ENCODE data around the gene SLC29A3.
A peak's percentile ranks its signal among the peaks of the same experiment; 100 is the strongest.
"Not testable (repeated sequence)": the region's sequence is repeated elsewhere in the genome, so short reads cannot be mapped to it uniquely, and the experiment has no call there.

SLC29A3 gene

DNA sequence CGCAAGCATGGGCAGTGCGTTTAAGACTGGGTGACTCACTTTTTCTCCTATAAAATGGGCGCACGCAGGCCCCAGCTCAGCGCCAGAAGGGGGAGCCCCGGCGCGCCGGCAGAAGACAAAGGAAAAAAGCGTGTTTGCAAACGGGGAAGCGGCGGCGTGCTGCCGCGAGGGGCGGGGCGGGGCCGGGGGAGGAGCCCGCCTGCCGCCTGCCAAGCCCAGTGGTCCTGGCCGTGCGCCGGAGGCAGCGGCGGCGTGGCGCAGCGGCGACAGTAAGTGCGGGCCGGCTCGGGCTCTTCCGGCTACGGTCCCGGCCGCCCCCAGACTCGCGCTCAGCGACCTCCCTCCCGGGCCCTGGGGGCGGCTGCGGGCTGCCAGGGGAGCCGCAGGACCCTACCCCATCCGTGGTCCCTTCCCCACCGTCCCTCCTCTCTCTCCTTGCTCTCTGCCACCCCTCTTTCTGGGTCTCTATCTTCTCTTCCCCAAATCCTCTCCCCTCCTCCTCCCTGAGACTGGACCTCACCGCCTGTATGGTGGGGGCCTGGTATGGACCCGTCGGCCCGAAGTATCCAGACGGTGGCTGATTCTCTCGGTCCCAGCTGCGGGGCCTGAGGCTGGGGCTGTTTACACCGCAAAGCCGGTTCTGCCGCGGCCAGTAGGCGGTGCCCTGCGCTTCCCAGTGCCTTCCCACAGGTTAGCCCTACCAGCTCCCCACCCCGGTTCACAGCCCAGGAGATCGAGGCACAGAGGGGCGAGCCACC lies at the start of gene SLC29A3:
Gene SLC29A3 (plus strand): TSS at position 218 of the 758 bp plus-strand sequence. CDS start 51 bp downstream, at position 269.
- in situ Hi-C loops (cut with MboI; ENCODE audit: low sequenced_read_pairs, unreplicated experiment), result loop anchor here (10.0 kb wide), 1 partner anchor 386 kb away; no protein-coding TSS in a partner anchor
- peak; percentile 96 for DNase-seq (ENCODE audit: low spot score)
- TF ChIP-seq CTCF (IDR thresholded peaks at IDR 0.05; ENCODE audit: borderline replicate concordance, control extremely low read depth, extremely low read depth, insufficient read depth, missing control alignments), result peak; percentile 82

DNA sequence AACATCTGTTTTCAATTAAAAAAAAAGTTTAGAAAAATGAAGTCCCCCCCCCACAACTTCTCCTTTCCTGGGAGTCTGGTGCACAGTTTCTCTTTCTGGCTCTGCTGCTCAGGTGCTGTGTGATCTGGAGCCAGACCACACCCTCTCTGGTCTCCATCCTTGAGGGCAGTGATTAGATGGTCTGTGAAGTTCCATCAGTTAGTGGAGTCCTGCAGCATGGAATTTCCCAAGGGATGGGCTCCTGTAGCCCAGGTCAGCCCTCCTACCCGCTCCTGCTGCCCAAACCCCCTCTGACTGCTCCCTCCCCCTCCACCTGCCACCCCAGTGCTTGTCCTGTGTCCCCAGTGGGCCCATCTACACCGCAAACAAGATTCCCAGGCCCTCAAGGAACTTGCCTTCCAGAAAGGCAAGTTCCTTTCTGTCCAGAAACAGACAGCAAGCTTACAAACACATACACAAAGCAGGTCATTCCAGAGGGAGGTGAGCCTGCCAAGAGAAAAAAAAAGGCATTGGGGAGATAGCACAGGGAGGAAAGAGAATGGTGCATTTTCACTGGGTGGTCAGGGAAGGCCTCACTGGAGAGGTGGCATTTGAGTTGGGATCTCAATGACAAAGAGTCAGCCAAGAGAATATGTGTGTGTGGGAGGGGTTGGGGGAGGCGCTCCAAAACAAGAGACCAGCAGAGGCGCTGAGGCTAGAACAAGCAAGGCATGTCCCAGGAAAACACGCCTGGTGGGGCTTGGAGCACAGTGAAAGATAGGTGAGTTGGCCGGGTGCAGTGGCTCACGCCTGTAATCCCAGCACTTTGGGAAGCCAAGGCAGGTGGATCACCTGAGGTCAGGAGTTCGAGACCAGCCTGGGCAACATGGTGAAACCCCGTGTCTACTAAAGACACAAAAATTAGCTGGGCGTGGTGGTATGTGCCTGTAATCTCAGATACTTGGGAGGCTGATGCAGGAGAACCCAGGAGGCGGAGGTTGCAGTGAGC lies 49.5 kb upstream of the SLC29A3 start:
- in situ Hi-C loops (cut with MboI; ENCODE audit: low sequenced_read_pairs, unreplicated experiment), result no loop called here
- no peak for DNase-seq (ENCODE audit: low spot score)
- no peak for TF ChIP-seq CTCF (IDR thresholded peaks at IDR 0.05; ENCODE audit: borderline replicate concordance, control extremely low read depth, extremely low read depth, insufficient read depth, missing control alignments)

GRCh38 chr10:71270301-71271220 lies 48.5 kb upstream of the SLC29A3 start:
- in situ Hi-C loops (cut with MboI; ENCODE audit: low sequenced_read_pairs, unreplicated experiment), result no loop called here
- DNase-seq (ENCODE audit: low spot score), result peak; percentile 83
- peak; percentile 61 for TF ChIP-seq CTCF (IDR thresholded peaks at IDR 0.05; ENCODE audit: borderline replicate concordance, control extremely low read depth, extremely low read depth, insufficient read depth, missing control alignments)

DNA sequence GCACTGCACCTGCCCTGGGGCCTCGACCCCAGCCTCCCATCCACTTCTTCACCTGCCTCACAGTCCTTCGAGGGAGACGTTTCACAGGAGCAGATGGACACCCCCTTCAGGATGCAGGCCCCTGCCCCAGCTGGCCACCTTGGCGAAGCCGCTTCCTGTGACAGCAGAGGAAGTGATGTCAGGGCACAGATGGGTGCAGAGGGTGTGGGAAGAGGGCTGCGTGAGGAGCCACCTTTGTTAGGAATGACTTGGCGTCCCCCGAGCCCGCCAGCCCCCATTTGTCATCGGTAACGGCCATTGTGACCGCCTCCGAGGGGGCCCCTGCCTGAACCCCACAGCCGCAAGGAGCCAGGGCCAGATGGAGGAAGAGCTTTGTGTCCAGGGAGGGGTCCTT lies 47.4 kb upstream of the SLC29A3 start:
- in situ Hi-C loops (cut with MboI; ENCODE audit: low sequenced_read_pairs, unreplicated experiment), result no loop called here
- TF ChIP-seq CTCF (IDR thresholded peaks at IDR 0.05; ENCODE audit: borderline replicate concordance, control extremely low read depth, extremely low read depth, insufficient read depth, missing control alignments), result no peak
- no peak for DNase-seq (ENCODE audit: low spot score)

DNA sequence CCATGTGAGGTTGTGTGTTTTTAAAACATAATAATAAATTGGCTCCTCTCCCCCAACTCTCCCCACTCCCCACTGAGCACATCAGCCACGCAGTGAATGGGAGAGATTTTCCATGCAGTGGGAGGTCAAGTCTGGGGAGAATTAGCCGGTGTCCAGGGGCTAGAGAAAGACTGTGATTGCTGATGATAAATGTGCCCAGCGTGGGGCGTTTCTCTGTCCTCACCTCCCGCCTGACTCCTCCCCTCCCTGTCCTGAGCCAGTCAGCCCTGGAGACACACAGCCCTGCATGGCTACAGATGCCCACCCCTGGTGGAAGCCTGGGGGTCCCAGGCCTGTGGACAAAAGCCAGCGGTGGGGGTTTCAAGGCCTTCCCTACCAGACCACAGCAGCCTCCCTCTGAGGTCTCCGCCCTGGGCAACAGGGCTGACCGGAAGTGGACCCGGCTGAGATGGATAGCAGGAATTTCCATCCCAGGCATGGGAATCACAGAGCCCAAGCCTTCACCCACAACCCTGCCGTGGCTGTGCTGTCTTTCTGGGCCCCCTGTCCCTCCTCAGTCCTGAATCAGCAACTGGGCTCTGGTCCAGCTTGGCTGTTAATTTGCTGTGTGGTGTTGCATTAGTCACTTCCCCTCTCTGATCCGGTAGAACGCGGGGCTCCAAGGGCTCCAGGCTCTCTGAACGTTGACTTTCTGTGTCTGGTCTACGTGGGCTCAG lies 46.8 kb upstream of the SLC29A3 start:
- in situ Hi-C loops (cut with MboI; ENCODE audit: low sequenced_read_pairs, unreplicated experiment), result no loop called here
- DNase-seq (ENCODE audit: low spot score), result no peak
- TF ChIP-seq CTCF (IDR thresholded peaks at IDR 0.05; ENCODE audit: borderline replicate concordance, control extremely low read depth, extremely low read depth, insufficient read depth, missing control alignments), result no peak

DNA sequence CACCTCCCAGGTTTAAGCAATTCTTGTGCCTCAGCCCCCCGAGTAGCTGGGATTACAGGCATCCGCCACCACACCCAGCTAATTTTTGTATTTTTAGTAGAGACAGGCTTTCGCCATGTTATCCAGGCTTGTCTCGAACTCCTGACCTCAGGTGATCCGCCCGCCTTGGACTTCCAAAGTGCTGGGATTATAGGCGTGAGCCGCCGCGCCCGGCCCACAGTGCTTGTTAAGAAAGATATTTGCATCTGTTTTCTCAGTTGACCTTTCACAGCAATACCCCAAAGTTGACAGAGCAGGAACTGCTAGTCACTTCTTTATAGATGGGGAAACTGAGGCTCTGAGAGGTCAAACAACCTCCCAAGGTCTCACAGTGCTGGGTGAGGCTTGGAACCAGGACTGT lies 46.1 kb upstream of the SLC29A3 start:
- DNase-seq (ENCODE audit: low spot score); in situ Hi-C loops (cut with MboI; ENCODE audit: low sequenced_read_pairs, unreplicated experiment): not testable (repeated sequence)

Data from GM13976 (cell line).